ENCODE measurements around the gene COG5. TPM values are rescaled to one million over a fixed set of nuclear protein-coding genes. Genes with fewer than 3 reads are reported as not detected.
A peak's percentile ranks its signal among the peaks of the same experiment; 100 is the strongest.

COG5 gene
- total RNA-seq, 2 donors from 2014 or later: 30.9 to 49.2 TPM

- H3K27ac Mint-ChIP-seq: no peak overlapping the region
Observed at GRCh38 chr7:107355616-107356015, 208.1 kb downstream of the COG5 start.

GRCh38 chr7:107354640-107355039 is 209.1 kb downstream of the COG5 start:
- Mint-ChIP-seq H3K27ac (no peak overlapping the region), H3K9me3 (no peaks in the 10 kb centered on the region)
- ATAC-seq: no peak

More at GRCh38 chr7:107355616-107356015, 208.1 kb downstream of the COG5 start:
- ATAC-seq (no peak), DNase-seq (ENCODE audit: low spot score in 2 of 2) (no peak)
- Mint-ChIP-seq H3K9me3 (peaks cover 0 to 4% of the 10 kb centered on the region in 2 donors), H3K36me3 (peaks cover 18 to 19% of the 10 kb centered on the region in 2 donors)

GRCh38 chr7:107353701-107354100 is 210.0 kb downstream of the COG5 start:
- Mint-ChIP-seq H3K27ac (no peak overlapping the region), H3K9me3 (no peaks in the 10 kb centered on the region), H3K36me3 (peaks cover under 1 to 8% of the 10 kb centered on the region in 2 donors)
- DNase-seq (ENCODE audit: low spot score in 2 of 2) (no peak), ATAC-seq (no peak)

More at GRCh38 chr7:107354640-107355039, 209.1 kb downstream of the COG5 start:
- H3K36me3 Mint-ChIP-seq: peaks cover 9 to 15% of the 10 kb centered on the region in 2 donors
- DNase-seq (ENCODE audit: low spot score in 2 of 2): no peak

- Mint-ChIP-seq H3K27ac (no peak overlapping the region), H3K9me3 (peaks cover 4% of the 10 kb centered on the region in 2 donors), H3K36me3 (peaks cover 7 to 13% of the 10 kb centered on the region in 2 donors)
- ATAC-seq (no peak), DNase-seq (ENCODE audit: low spot score in 2 of 2) (no peak)
Observed at GRCh38 chr7:107345898-107346297, 217.8 kb downstream of the COG5 start.

- Mint-ChIP-seq H3K27ac (no peak overlapping the region), H3K9me3 (peaks cover 4% of the 10 kb centered on the region in 2 donors), H3K36me3 (peaks cover 13 to 16% of the 10 kb centered on the region in 2 donors)
- ATAC-seq (no peak), DNase-seq (ENCODE audit: low spot score in 2 of 2) (no peak)
Observed at GRCh38 chr7:107344799-107345198, 218.9 kb downstream of the COG5 start.

GRCh38 chr7:107344286-107344685 is 219.4 kb downstream of the COG5 start:
- ATAC-seq (no peak), DNase-seq (ENCODE audit: low spot score in 2 of 2) (no peak)
- Mint-ChIP-seq H3K36me3 (peaks cover 13 to 16% of the 10 kb centered on the region in 2 donors), H3K9me3 (peaks cover 4% of the 10 kb centered on the region in 2 donors), H3K27ac (no peak overlapping the region)

- no peak for ATAC-seq
- no peak for DNase-seq (ENCODE audit: low spot score in 2 of 2)
Observed at GRCh38 chr7:107338080-107338479, 225.6 kb downstream of the COG5 start.

GRCh38 chr7:107332488-107333269 is 231.0 kb downstream of the COG5 start:
- peaks cover 0 to 10% of the 10 kb centered on the region in 2 donors for H3K36me3 Mint-ChIP-seq
- peak overlapping the region; percentile 39 to 52 for H3K27ac Mint-ChIP-seq
- DNase-seq (ENCODE audit: low spot score in 2 of 2): no peak
- no peak for ATAC-seq
- no peaks in the 10 kb centered on the region for H3K9me3 Mint-ChIP-seq

More at GRCh38 chr7:107338080-107338479, 225.6 kb downstream of the COG5 start:
- Mint-ChIP-seq H3K27ac (no peak overlapping the region), H3K36me3 (peaks cover 17 to 26% of the 10 kb centered on the region in 2 donors), H3K9me3 (peaks cover 4 to 10% of the 10 kb centered on the region in 2 donors)

GRCh38 chr7:107330478-107330877 is 233.2 kb downstream of the COG5 start:
- DNase-seq (ENCODE audit: low spot score in 2 of 2) (no peak), ATAC-seq (no peak)
- peaks cover 0 to 5% of the 10 kb centered on the region in 2 donors for H3K36me3 Mint-ChIP-seq
- H3K9me3 Mint-ChIP-seq: no peaks in the 10 kb centered on the region
- H3K27ac Mint-ChIP-seq: no peak overlapping the region

- Mint-ChIP-seq H3K27ac (no peak overlapping the region), H3K36me3 (peaks cover 0 to 5% of the 10 kb centered on the region in 2 donors), H3K9me3 (no peaks in the 10 kb centered on the region)
- DNase-seq (ENCODE audit: low spot score in 2 of 2) (no peak), ATAC-seq (no peak)
Observed at GRCh38 chr7:107327986-107328569, 235.6 kb downstream of the COG5 start.

- Mint-ChIP-seq H3K27ac (no peak overlapping the region), H3K9me3 (no peaks in the 10 kb centered on the region), H3K36me3 (peaks cover 0 to 5% of the 10 kb centered on the region in 2 donors)
- no peak for DNase-seq (ENCODE audit: low spot score in 2 of 2)
- ATAC-seq: no peak
Observed at GRCh38 chr7:107326061-107326460, 237.7 kb downstream of the COG5 start.

- no peak for DNase-seq (ENCODE audit: low spot score in 2 of 2)
- H3K27ac Mint-ChIP-seq: no peak overlapping the region
- H3K9me3 Mint-ChIP-seq: no peaks in the 10 kb centered on the region
- ATAC-seq: no peak
- H3K36me3 Mint-ChIP-seq: peaks cover 5 to 8% of the 10 kb centered on the region in 2 donors
Observed at GRCh38 chr7:107322015-107322414, 241.7 kb downstream of the COG5 start.

GRCh38 chr7:107321611-107322010 is 242.1 kb downstream of the COG5 start:
- H3K9me3 Mint-ChIP-seq: no peaks in the 10 kb centered on the region
- no peak overlapping the region for H3K27ac Mint-ChIP-seq
- peaks cover 5 to 8% of the 10 kb centered on the region in 2 donors for H3K36me3 Mint-ChIP-seq
- DNase-seq (ENCODE audit: low spot score in 2 of 2): no peak
- ATAC-seq: no peak

- no peak overlapping the region for H3K27ac Mint-ChIP-seq
- peaks cover 0 to 8% of the 10 kb centered on the region in 2 donors for H3K36me3 Mint-ChIP-seq
- ATAC-seq (no peak), DNase-seq (ENCODE audit: low spot score in 2 of 2) (no peak)
- H3K9me3 Mint-ChIP-seq: no peaks in the 10 kb centered on the region
Observed at GRCh38 chr7:107319724-107320228, 243.9 kb downstream of the COG5 start.

- ATAC-seq (no peak), DNase-seq (ENCODE audit: low spot score in 2 of 2) (no peak)
- Mint-ChIP-seq H3K9me3 (no peaks in the 10 kb centered on the region), H3K27ac (no peak overlapping the region), H3K36me3 (peaks cover 0 to 8% of the 10 kb centered on the region in 2 donors)
Observed at GRCh38 chr7:107318523-107319160, 245.1 kb downstream of the COG5 start.

- Mint-ChIP-seq H3K9me3 (no peaks in the 10 kb centered on the region), H3K36me3 (peaks cover 0 to 8% of the 10 kb centered on the region in 2 donors), H3K27ac (no peak overlapping the region)
- DNase-seq (ENCODE audit: low spot score in 2 of 2): no peak
- ATAC-seq: no peak
Observed at GRCh38 chr7:107315716-107316220, 248.0 kb downstream of the COG5 start.

GRCh38 chr7:107313355-107313754 is 250.4 kb downstream of the COG5 start:
- Mint-ChIP-seq H3K36me3 (no peaks in the 10 kb centered on the region), H3K27ac (no peak overlapping the region), H3K9me3 (no peaks in the 10 kb centered on the region)
- ATAC-seq (no peak), DNase-seq (ENCODE audit: low spot score in 2 of 2) (no peak)

Data from activated naive CD4-positive, alpha-beta T cell treated with anti-CD3 and anti-CD28 coated beads, Interleukin-2, amount 50 U/mL, for 72 hours (primary cell).